Ectodermal cell (in vitro differentiated cells): ENCODE measurements around the gene RASD2. TPM values are rescaled to one million over a fixed set of nuclear protein-coding genes. Genes with fewer than 3 reads are reported as not detected.
"Not testable (repeated sequence)": the region's sequence is repeated elsewhere in the genome, so short reads cannot be mapped to it uniquely, and the experiment has no call there.

Experiments used
- H3K27ac ChIP-seq: 2 replicates; pipeline ENCODE4 v1.7.0; 2013; ENCODE audit warnings: mild to moderate bottlenecking, low read depth, low read length; ENCODE audit not compliant: insufficient read depth, poor library complexity, severe bottlenecking
- H3K27me3 ChIP-seq: 2 replicates; pipeline ENCODE4 v1.7.0; 2013; ENCODE audit warnings: mild to moderate bottlenecking, low read length; ENCODE audit not compliant: insufficient read depth, control insufficient read depth, poor library complexity, severe bottlenecking
- H3K36me3 ChIP-seq: one replicate; pipeline ENCODE4 v1.7.0; 2013; ENCODE audit warnings: low read length; ENCODE audit not compliant: control insufficient read depth, insufficient read depth
- H3K4me1 ChIP-seq: one replicate; pipeline ENCODE4 v1.7.0; 2013; ENCODE audit warnings: low read length; ENCODE audit not compliant: control insufficient read depth, insufficient read depth
- H3K4me3 ChIP-seq: 2 replicates; pipeline ENCODE4 v1.7.0; 2013; ENCODE audit warnings: low read depth, low read length, control low read depth; ENCODE audit not compliant: insufficient read depth
- H3K9me3 ChIP-seq: 2 replicates; pipeline ENCODE4 v1.7.0; 2013; ENCODE audit warnings: mild to moderate bottlenecking, low read length, moderate library complexity; ENCODE audit not compliant: control insufficient read depth
- WGBS, 2 experiments: methylation state at CpG; one replicate each; pipeline ENCODE4 v1.1.7; 2013; ENCODE audit warnings: missing lambda C conversion rate in 2 of 2; 5-methylcytosine and 5-hydroxymethylcytosine counted together
- polyA plus RNA-seq, 4 experiments: library from polyadenylated mRNA; stranded (reverse); fragments of 50-300 nt; gene quantifications; one replicate each; pipeline ENCODE4 v1.2.3, GENCODE V29; 2013

The RASD2 gene
- not detected for polyA plus RNA-seq (2013, experiment 1 of 4)
- polyA plus RNA-seq (2013, experiment 2 of 4), result not detected
- polyA plus RNA-seq (2013, experiment 3 of 4), result 0.32 TPM
- polyA plus RNA-seq (2013, experiment 4 of 4), result 0.49 TPM

- H3K36me3 ChIP-seq, result no peaks in the 10 kb centered on the region
- WGBS, 2 experiments, result 1% methylated on average over 49 of the region's 49 CpGs
Measured at GRCh38 chr22:35540595-35541253, at the start of gene RASD2. Gene RASD2, plus strand, starts transcription at chr22:35540831. Its CDS starts 5,979 bp downstream, at chr22:35546810.

GRCh38 chr22:35491061-35491907 is 49.3 kb upstream of the RASD2 start:
- not testable (repeated sequence) for H3K9me3 ChIP-seq, H3K4me3 ChIP-seq, H3K36me3 ChIP-seq, H3K4me1 ChIP-seq, H3K27ac ChIP-seq, H3K27me3 ChIP-seq
- WGBS, 2 experiments, result 89 to 91% methylated on average over 14 to 16 of the region's 24 CpGs

More at GRCh38 chr22:35540595-35541253, at the start of gene RASD2:
- peaks cover 6% of the 10 kb centered on the region for H3K4me1 ChIP-seq
- H3K27me3 ChIP-seq, result peaks cover 66% of the 10 kb centered on the region
- H3K9me3 ChIP-seq, result no peaks in the 10 kb centered on the region
- H3K4me3 ChIP-seq, result peak within 1 kb of the TSS; percentile 31
- H3K27ac ChIP-seq, result no peak within 1 kb of the TSS

- Histone ChIP-seq H3K4me1 (no peaks in the 10 kb centered on the region), H3K4me3 (no peak overlapping the region), H3K36me3 (no peaks in the 10 kb centered on the region), H3K27ac (no peak overlapping the region), H3K9me3 (no peaks in the 10 kb centered on the region), H3K27me3 (peaks cover 4% of the 10 kb centered on the region)
- WGBS, 2 experiments, result 96% methylated on average over 3 of the region's 3 CpGs
Measured at GRCh38 chr22:35491908-35492380, 48.7 kb upstream of the RASD2 start.

GRCh38 chr22:35493074-35493473 is 47.6 kb upstream of the RASD2 start:
- Histone ChIP-seq H3K27me3 (peaks cover 4% of the 10 kb centered on the region), H3K27ac (no peak overlapping the region)
- WGBS, 2 experiments, result 87 to 91% methylated on average over 5 of the region's 5 CpGs

GRCh38 chr22:35495711-35496110 is 44.9 kb upstream of the RASD2 start:
- not testable (repeated sequence) for H3K4me3 ChIP-seq, H3K9me3 ChIP-seq, H3K27me3 ChIP-seq, H3K4me1 ChIP-seq, H3K36me3 ChIP-seq, H3K27ac ChIP-seq
- WGBS, 2 experiments, result 91% methylated on average over 14 of the region's 14 CpGs

More at GRCh38 chr22:35493074-35493473, 47.6 kb upstream of the RASD2 start:
- Histone ChIP-seq H3K9me3 (no peaks in the 10 kb centered on the region), H3K4me3 (no peak overlapping the region), H3K4me1 (no peaks in the 10 kb centered on the region), H3K36me3 (no peaks in the 10 kb centered on the region)

- no peak overlapping the region for H3K27ac ChIP-seq
- no peaks in the 10 kb centered on the region for H3K9me3 ChIP-seq
- no peaks in the 10 kb centered on the region for H3K27me3 ChIP-seq
- H3K4me3 ChIP-seq, result no peak overlapping the region
- WGBS, 2 experiments, result 76 to 78% methylated on average over 5 to 6 of the region's 6 CpGs
- no peaks in the 10 kb centered on the region for H3K36me3 ChIP-seq
- H3K4me1 ChIP-seq, result no peaks in the 10 kb centered on the region
Measured at GRCh38 chr22:35496768-35497312, 43.8 kb upstream of the RASD2 start.

- no peaks in the 10 kb centered on the region for H3K36me3 ChIP-seq
- WGBS, 2 experiments, result 91 to 93% methylated on average over 14 of the region's 14 CpGs
Measured at GRCh38 chr22:35498026-35498800, 42.4 kb upstream of the RASD2 start.

GRCh38 chr22:35502836-35503235 is 37.8 kb upstream of the RASD2 start:
- Histone ChIP-seq H3K4me3 (no peak overlapping the region), H3K9me3 (no peaks in the 10 kb centered on the region), H3K36me3 (no peaks in the 10 kb centered on the region), H3K27me3 (no peaks in the 10 kb centered on the region), H3K4me1 (peaks cover 6% of the 10 kb centered on the region), H3K27ac (no peak overlapping the region)
- WGBS, 2 experiments, result 94 to 96% methylated on average over 3 of the region's 3 CpGs

More at GRCh38 chr22:35498026-35498800, 42.4 kb upstream of the RASD2 start:
- H3K4me3 ChIP-seq, result no peak overlapping the region
- no peaks in the 10 kb centered on the region for H3K4me1 ChIP-seq
- H3K9me3 ChIP-seq, result no peaks in the 10 kb centered on the region
- no peak overlapping the region for H3K27ac ChIP-seq
- no peaks in the 10 kb centered on the region for H3K27me3 ChIP-seq

GRCh38 chr22:35505399-35506258 is 35.0 kb upstream of the RASD2 start:
- H3K4me1 ChIP-seq, result peaks cover 6% of the 10 kb centered on the region
- no peaks in the 10 kb centered on the region for H3K9me3 ChIP-seq
- H3K4me3 ChIP-seq, result no peak overlapping the region
- H3K36me3 ChIP-seq, result no peaks in the 10 kb centered on the region
- no peak overlapping the region for H3K27ac ChIP-seq
- WGBS, 2 experiments, result 87 to 88% methylated on average over 6 to 7 of the region's 7 CpGs
- no peaks in the 10 kb centered on the region for H3K27me3 ChIP-seq
